HG03558 (cell line): ENCODE data around the gene PCDHGB4.
"Not testable (repeated sequence)": the region's sequence is repeated elsewhere in the genome, so short reads cannot be mapped to it uniquely, and the experiment has no call there.

Experiments used
- ATAC-seq: cut with Tn5 transposase; IDR thresholded peaks from one replicate; pipeline ENCODE4 v1.9.1; 2021; ENCODE audit warnings: moderate number of reproducible peaks; ENCODE audit not compliant: unreplicated experiment; ENCODE audit errors: extremely low read depth

The PCDHGB4 gene

DNA sequence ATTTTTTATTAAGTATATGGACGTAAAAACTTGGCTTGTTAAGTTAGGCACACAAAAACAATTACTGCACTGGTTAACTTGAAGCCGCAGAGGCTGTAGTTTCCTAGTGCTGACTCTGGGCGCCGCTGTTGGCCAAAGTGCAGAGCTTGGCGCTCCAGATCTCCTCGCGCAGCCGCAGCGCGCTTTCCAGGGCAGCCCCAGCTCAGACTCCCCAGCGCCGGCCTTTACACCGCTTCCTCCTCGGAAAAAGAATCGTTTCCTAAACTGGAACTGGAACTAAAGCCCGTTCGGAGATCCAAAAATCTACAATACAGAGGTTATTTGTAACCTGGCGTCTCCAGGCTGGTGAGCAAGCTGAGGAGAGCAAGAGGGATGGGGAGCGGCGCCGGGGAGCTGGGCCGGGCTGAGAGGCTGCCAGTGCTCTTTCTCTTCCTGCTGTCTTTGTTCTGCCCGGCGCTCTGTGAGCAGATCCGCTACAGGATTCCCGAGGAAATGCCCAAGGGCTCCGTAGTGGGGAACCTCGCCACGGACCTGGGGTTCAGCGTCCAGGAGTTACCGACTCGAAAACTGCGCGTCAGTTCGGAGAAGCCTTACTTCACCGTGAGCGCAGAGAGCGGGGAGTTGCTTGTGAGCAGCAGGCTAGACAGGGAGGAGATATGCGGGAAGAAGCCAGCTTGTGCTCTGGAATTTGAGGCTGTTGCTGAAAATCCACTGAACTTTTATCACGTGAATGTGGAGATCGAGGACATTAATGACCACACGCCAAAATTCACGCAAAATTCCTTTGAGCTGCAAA is 10.5 kb downstream of the PCDHGB4 start, which contains the start of gene PCDHGB5:
TSS of gene PCDHGB5 (plus strand) at position 192 of the 796 bp plus-strand sequence. CDS start at position 373, 181 bp downstream.
- ATAC-seq = not testable (repeated sequence)

DNA sequence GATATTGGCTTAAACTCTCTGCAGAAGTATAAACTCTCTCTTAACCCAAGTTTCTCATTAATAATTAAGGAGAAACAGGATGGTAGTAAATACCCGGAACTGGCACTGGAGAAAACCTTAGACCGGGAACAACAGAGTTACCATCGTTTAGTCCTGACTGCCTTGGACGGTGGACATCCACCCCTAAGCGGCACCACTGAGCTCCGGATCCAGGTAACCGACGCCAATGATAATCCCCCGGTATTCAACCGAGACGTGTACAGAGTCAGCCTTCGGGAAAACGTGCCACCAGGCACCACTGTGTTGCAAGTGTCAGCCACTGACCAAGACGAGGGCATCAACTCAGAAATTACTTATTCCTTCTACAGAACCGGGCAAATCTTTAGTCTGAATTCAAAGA is 11.1 kb downstream of the PCDHGB4 start:
- no peak for ATAC-seq

DNA sequence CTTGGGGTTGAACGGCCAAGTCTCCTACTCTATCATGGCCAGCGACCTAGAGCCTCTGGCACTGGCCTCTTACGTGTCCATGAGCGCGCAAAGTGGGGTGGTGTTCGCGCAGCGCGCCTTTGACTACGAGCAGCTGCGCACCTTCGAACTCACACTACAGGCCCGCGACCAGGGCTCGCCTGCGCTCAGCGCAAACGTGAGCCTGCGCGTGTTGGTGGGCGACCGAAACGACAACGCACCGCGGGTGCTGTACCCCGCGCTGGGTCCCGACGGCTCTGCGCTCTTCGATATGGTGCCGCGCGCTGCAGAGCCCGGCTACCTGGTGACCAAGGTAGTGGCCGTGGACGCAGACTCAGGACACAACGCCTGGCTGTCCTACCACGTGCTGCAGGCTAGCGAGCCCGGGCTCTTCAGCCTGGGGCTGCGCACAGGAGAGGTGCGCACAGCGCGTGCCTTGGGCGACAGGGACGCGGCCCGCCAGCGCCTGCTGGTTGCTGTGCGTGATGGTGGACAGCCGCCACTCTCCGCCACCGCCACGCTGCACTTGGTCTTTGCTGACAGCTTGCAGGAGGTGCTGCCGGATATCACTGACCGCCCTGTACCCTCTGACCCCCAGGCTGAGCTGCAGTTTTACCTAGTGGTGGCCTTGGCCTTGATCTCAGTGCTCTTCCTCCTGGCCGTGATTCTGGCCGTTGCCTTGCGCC is 12.2 kb downstream of the PCDHGB4 start:
- no peak for ATAC-seq

DNA sequence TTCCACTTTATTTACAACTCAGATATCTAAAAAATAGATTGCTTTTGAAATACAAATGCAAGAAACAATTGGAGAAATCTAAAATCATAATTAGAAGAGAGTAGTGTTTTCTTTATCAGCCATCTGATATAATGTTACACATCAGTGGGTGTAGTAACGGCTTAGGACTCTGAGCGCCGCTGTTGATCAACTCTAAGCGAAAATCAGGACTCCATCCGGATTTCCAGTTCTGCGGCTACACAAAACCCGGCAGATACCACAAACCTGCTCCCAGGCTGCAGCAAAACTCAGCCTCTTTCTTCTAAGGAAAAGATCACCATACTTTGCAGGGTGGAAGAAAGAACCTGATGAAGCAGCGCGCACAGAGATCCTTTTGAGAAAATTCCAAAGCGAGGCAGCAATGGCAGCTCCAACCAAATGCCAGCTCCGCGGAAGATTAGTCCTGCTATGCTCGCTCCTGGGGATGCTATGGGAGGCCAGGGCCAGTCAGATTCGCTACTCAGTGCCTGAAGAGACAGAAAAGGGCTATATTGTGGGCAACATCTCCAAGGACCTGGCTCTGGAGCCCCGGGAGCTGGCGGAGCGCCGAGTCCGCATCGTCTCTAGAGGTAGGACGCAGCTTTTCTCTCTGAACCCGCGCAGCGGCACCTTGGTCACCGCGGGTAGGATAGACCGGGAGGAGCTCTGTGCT is 15.2 kb downstream of the PCDHGB4 start, which contains the start of gene PCDHGA9:
TSS of gene PCDHGA9 (plus strand) at position 226 of the 691 bp plus-strand sequence. CDS start at position 401, 175 bp downstream.
- no peak for ATAC-seq

GRCh38 chr5:141403387-141403786 is 15.9 kb downstream of the PCDHGB4 start:
- no peak for ATAC-seq

DNA sequence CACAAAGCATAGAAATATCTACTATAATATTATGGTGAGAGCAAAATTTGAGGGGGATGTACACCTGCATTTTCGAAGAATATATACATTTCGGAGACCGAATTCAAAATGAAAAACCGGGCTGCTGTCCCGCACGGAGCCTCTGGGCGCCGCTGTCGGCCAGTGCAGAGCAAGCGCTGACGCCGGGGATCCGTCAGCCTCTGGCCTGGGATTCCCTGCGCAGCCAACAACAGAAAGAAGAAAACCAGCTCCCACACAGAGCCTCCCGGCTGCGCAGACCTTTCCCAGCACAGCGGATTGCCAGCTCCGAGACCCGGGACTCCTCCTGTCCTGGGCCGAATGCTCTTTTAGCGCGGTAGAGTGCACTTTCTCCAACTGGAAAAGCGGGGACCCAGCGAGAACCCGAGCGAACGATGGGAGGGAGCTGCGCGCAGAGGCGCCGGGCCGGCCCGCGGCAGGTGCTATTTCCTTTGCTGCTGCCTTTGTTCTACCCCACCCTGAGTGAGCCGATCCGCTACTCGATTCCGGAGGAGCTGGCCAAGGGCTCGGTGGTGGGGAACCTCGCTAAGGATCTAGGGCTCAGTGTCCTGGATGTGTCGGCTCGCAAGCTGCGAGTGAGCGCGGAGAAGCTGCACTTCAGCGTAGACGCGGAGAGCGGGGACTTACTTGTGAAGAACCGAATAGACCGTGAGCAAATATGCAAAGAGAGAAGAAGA is 20.4 kb downstream of the PCDHGB4 start, which contains the start of gene PCDHGB6:
TSS of gene PCDHGB6 (plus strand) at position 232 of the 716 bp plus-strand sequence. CDS start at position 414, 182 bp downstream.
- not testable (repeated sequence) for ATAC-seq

GRCh38 chr5:141409598-141410306 is 22.3 kb downstream of the PCDHGB4 start:
- no peak for ATAC-seq

DNA sequence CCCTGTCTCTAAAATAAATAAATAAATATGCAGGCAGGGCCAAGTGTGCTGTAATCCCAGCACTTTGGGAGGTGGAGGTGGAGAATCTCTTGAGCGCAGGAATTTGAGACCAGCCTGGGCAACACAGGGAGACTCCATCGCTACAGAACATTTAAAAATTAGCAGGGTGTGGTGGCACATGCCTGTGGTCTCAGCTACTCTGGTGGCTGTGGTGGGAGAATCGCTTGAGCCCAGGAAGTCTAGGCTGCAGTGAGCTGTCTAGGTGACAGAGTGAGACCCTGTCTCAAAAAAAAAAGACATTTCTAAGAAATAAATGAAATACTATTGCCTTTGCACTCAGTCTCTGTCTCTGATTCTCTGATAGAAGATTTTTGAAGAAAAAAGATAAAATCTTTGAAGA is 24.1 kb downstream of the PCDHGB4 start:
- no peak for ATAC-seq

DNA sequence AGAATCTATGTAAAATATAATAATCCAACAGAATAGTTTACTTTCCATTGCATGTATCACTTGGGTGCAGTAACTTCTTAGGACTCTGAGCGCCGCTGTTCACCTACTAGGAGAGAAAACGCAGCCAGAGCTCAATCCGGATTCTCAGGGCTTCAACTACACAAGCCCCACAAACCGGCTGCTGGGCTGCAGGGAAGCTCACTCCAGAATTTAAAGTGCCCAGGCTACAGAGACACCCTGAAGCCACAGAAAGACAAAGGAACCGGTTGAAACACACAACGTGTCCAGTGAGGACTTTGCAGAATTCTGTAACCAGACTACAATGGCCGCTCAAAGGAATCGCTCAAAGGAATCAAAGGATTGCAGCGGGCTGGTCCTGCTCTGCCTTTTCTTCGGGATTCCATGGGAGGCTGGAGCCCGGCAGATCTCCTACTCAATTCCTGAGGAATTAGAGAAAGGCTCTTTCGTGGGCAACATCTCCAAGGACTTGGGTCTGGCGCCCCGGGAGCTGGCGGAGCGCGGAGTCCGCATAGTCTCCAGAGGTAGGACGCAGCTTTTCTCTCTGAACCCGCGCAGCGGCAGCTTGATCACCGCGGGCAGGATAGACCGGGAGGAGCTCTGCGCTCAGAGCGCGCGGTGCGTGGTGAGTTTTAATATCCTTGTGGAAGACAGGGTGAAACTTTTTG is 25.5 kb downstream of the PCDHGB4 start, which contains the start of gene PCDHGA10:
TSS of gene PCDHGA10 (plus strand) at position 134 of the 686 bp plus-strand sequence. CDS start at position 323, 189 bp downstream.
- peak; percentile 62 for ATAC-seq

DNA sequence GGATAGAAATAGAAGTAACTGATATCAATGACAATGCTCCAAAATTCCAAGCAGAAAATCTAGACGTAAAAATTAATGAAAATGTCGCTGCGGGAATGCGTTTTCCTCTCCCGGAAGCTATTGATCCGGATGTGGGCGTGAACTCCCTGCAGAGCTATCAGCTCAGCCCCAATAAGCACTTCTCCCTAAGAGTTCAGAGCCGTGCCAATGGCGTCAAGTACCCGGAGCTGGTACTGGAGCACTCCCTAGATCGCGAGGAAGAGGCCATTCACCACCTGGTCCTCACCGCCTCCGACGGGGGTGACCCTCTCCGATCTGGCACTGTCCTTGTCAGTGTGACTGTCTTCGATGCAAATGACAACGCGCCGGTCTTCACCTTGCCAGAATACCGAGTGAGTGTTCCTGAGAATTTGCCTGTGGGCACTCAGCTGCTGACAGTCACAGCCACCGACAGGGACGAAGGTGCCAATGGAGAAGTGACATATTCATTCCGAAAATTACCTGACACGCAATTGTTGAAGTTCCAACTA is 26.1 kb downstream of the PCDHGB4 start:
- ATAC-seq = no peak

DNA sequence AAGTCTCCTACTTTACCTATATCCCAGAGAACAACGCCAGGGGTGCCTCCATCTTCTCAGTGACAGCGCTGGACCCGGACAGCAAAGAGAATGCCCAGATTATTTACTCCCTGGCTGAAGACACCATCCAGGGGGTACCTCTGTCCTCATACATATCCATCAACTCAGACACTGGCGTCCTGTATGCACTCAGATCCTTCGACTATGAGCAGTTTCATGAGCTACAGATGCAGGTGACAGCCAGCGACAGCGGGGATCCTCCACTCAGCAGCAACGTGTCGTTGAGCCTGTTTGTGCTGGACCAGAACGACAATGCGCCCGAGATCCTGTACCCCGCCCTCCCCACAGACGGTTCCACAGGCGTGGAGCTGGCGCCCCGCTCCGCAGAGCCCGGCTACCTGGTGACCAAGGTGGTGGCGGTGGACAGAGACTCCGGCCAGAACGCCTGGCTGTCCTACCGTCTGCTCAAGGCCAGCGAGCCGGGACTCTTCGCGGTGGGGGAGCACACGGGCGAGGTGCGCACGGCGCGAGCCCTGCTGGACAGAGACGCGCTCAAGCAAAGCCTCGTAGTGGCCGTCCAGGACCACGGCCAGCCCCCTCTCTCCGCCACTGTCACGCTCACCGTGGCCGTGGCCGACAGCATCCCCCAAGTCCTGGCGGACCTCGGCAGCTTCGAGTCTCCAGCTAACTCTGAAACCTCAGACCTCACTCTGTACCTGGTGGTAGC is 27.2 kb downstream of the PCDHGB4 start:
- ATAC-seq = not testable (repeated sequence)

- ATAC-seq = not testable (repeated sequence)
These were observed 27.7 kb downstream of the PCDHGB4 start for GRCh38 chr5:141415275-141415618.

- peak; percentile 39 for ATAC-seq
These were observed 30.1 kb downstream of the PCDHGB4 start, which contains the start of gene PCDHGB7 for GRCh38 chr5:141417494-141418172. PCDHGB7 (plus strand) TSS chr5:141417677; CDS start chr5:141417860, 183 bp downstream.

DNA sequence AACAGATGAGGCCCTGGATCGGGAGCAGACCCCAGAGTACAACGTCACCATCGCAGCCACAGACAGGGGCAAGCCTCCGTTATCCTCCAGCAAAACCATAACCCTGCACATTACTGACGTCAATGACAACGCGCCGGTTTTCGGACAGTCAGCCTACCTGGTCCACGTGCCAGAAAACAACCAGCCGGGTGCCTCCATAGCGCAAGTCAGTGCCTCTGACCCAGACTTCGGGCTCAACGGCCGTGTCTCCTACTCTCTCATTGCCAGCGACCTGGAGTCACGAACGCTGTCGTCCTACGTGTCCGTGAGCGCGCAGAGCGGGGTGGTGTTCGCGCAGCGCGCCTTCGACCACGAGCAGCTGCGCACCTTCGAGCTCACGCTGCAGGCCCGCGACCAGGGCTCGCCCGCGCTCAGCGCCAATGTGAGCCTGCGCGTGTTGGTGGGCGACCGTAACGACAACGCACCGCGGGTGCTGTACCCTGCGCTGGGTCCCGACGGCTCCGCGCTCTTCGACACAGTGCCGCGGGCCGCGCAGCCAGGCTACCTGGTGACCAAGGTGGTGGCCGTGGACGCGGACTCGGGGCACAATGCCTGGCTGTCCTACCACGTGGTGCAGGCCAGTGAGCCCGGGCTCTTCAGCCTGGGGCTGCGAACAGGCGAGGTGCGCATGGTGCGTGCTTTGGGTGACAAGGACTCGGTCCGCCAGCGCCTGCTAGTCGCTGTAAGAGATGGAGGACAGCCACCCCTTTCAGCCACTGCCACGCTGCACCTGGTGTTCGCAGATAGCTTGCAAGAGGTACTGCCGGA is 31.8 kb downstream of the PCDHGB4 start:
- ATAC-seq = no peak

GRCh38 chr5:141420855-141421488 is 33.5 kb downstream of the PCDHGB4 start, which contains the start of gene PCDHGA11:
PCDHGA11 (plus strand) TSS chr5:141421051; CDS start chr5:141421228, 177 bp downstream.
- ATAC-seq = no peak

GRCh38 chr5:141421489-141421855 is 34.0 kb downstream of the PCDHGB4 start:
- ATAC-seq = no peak
